K562 (cell line): ENCODE measurements around the gene NECTIN1. TPM values are rescaled to one million over a fixed set of nuclear protein-coding genes. Genes with fewer than 3 reads are reported as not detected.

Experiments used
- ATAC-seq: fragments of 200-7000 bp; cut with Tn5 transposase; 3 replicates; pipeline ENCODE4 v1.9.1; 2020; ENCODE audit warnings: moderate library complexity
- BruUV-seq: library from RNA; stranded (reverse); fragments of 400-500 nt; replicated peaks from 2 replicates; lab custom pipeline; 2021; lab: Mats Ljungman, UMichigan
- CTCF ChIA-PET: fragments of 300-600 bp; formaldehyde crosslinking; extraction: SDS; loops from one replicate; lab custom pipeline; 2021; ENCODE audit warnings: low intra/inter-chr PET ratio; lab: Yijun Ruan, JAX
- POLR2A ChIA-PET: fragments of 300-600, 350-650 bp; sonication (Branson Sonifier 250); formaldehyde crosslinking; extraction: SDS; loops from one replicate; lab custom pipeline; 2021; ENCODE audit warnings: antibody characterized with exemption, inconsistent platforms; lab: Yijun Ruan, JAX
- DNase-seq, 4 experiments: peaks; one replicate each; pipeline versions ENCODE4 v3.0.0 to v3.0.0-alpha.2; 2011 to 2018; ENCODE audit warnings: low spot score in 3 of 4, mixed read lengths in 3 of 4; ENCODE audit errors: extremely low read depth in 1 of 4
- FAIRE-seq: peaks from 2 replicates; lab custom pipeline; 2011; peaks lifted over from hg19 to GRCh38; lab: Jason Lieb, UNC
- H2AFZ ChIP-seq: 2 replicates; pipeline ENCODE4 v1.6.0; 2011; ENCODE audit warnings: low read depth, low read length, control low read depth, inconsistent platforms
- H3K27ac ChIP-seq: fragments of 200-600 bp; 3 replicates; pipeline ENCODE4 v1.8.0; 2011; ENCODE audit warnings: low read depth, mild to moderate bottlenecking, control low read depth, inconsistent platforms, low read length, moderate library complexity, mixed read lengths; ENCODE audit errors: extremely low read depth
- H3K27me3 ChIP-seq, 2 experiments: fragments of 300-600 bp in 1 of 2; 2 replicates in 1 of 2; 3 replicates in 1 of 2; pipeline versions ENCODE4 v1.6.0 to v1.8.0; 2011; ENCODE audit warnings: inconsistent platforms in 2 of 2, low read length in 2 of 2, mild to moderate bottlenecking in 1 of 2, mixed read lengths in 1 of 2, moderate library complexity in 1 of 2; ENCODE audit not compliant: control insufficient read depth in 2 of 2, insufficient read depth in 2 of 2
- H3K36me3 ChIP-seq: fragments of 300-600 bp; 3 replicates; pipeline ENCODE4 v1.8.0; 2011; ENCODE audit warnings: mild to moderate bottlenecking, low read length, inconsistent platforms; ENCODE audit not compliant: control insufficient read depth, insufficient read depth
- H3K4me1 ChIP-seq, 2 experiments: fragments of 200-600 bp in 1 of 2; replicated peaks in 1 of 2; 2 replicates in 1 of 2; 3 replicates in 1 of 2; pipeline versions ENCODE4 v1.5.1 to v1.8.0; 2011; ENCODE audit warnings: inconsistent platforms in 2 of 2, low read length in 2 of 2, mild to moderate bottlenecking in 1 of 2, mixed read lengths in 1 of 2, moderate library complexity in 1 of 2; ENCODE audit not compliant: control insufficient read depth in 2 of 2, insufficient read depth in 2 of 2
- H3K4me2 ChIP-seq: 2 replicates; pipeline ENCODE4 v1.6.1; 2011; ENCODE audit warnings: low read length, control low read depth, inconsistent platforms, mixed read lengths; ENCODE audit not compliant: insufficient read depth
- H3K4me3 ChIP-seq: fragments of 200-600 bp; sonication (generic), shearing (Covaris generic); 2 replicates; pipeline ENCODE4 v1.5.1; 2016; ENCODE audit warnings: control low read depth, inconsistent platforms
- H3K79me2 ChIP-seq: fragments of 200-600 bp; 3 replicates; pipeline ENCODE4 v1.8.0; 2011; ENCODE audit warnings: low read length, inconsistent platforms; ENCODE audit not compliant: control insufficient read depth, insufficient read depth
- H3K9ac ChIP-seq, 2 experiments: 2 replicates each; pipeline versions ENCODE4 v1.6.0 to v1.6.1; 2011; ENCODE audit warnings: low read depth in 2 of 2, low read length in 2 of 2, control low read depth in 1 of 2, inconsistent platforms in 1 of 2, mild to moderate bottlenecking in 1 of 2, mixed read lengths in 1 of 2; ENCODE audit not compliant: insufficient read depth in 1 of 2
- H3K9me1 ChIP-seq: one replicate; pipeline ENCODE4 v1.6.0; 2011; ENCODE audit warnings: inconsistent platforms, mild to moderate bottlenecking, low read length, moderate library complexity; ENCODE audit not compliant: control insufficient read depth, insufficient read depth
- H3K9me3 ChIP-seq: replicated peaks from 2 replicates; pipeline ENCODE4 v1.5.1; 2011; ENCODE audit warnings: low read depth, low read length, inconsistent platforms; ENCODE audit not compliant: control insufficient read depth, insufficient read depth
- H4K20me1 ChIP-seq: replicated peaks from 2 replicates; pipeline ENCODE4 v1.6.1; 2011; ENCODE audit warnings: low read length, inconsistent platforms, mixed read lengths; ENCODE audit not compliant: control insufficient read depth, insufficient read depth
- DNMT1 ChIP-seq: fragments of 450-650 bp; IDR thresholded peaks from 2 replicates; pipeline ENCODE4 v1.6.1; 2016; ENCODE audit warnings: antibody characterized with exemption, mild to moderate bottlenecking
- USF1 ChIP-seq: sonication (generic); formaldehyde crosslinking; IDR thresholded peaks from 2 replicates; pipeline ENCODE4 v1.9.0; 2022; ENCODE audit warnings: mild to moderate bottlenecking, missing genetic modification reagents
- USF2 ChIP-seq: sonication (generic); formaldehyde crosslinking; IDR thresholded peaks from 2 replicates; pipeline ENCODE4 v1.5.0; 2020; ENCODE audit warnings: missing genetic modification reagents
- WGBS: fragments of 100-300 bp; shearing (Covaris generic); methylation state at CpG from one replicate; pipeline ENCODE4 v1.1.6; 2016; ENCODE audit warnings: low coverage, mixed read lengths; ENCODE audit not compliant: insufficient coverage; ENCODE audit errors: missing lambda C conversion rate; 5-methylcytosine and 5-hydroxymethylcytosine counted together
- in situ Hi-C: fragments of 300-500 bp; cut with MboI; formaldehyde crosslinking; loops from 4 replicates; pipeline ENCODE4 v1.15.0; 2018; ENCODE audit warnings: inconsistent platforms, mixed read lengths
- intact Hi-C: fragments of 100-400 bp; cut with micrococcal nuclease; formaldehyde crosslinking; loops from 2 replicates; pipeline ENCODE4 v1.14.2; 2022
- polyA plus RNA-seq, 8 experiments: library from polyadenylated mRNA; depleted of rRNA in 4 of 8; stranded (reverse) in 5 of 8; unstranded in 3 of 8; fragments of >200 nt; fragmentation: Nextera tagmentation in 2 of 8; fragmentation: Illumina TruSeq in 1 of 8; extraction: Ambion mirVana in 2 of 8; extraction: Trizol in 1 of 8; gene quantifications; 2 replicates each; pipeline versions ENCODE4 v1.2.1 to v1.2.3, GENCODE V29; 2011 to 2014; ENCODE audit warnings: inconsistent platforms in 1 of 8, missing spikeins in 1 of 8
- total RNA-seq, 7 experiments: library from RNA; depleted of rRNA in 6 of 7; stranded (reverse); fragments of >200 nt in 6 of 7; fragmentation: Illumina TruSeq in 2 of 7; extraction: Trizol in 2 of 7; gene quantifications; 2 replicates each; pipeline versions ENCODE4 v1.2.1 to v1.2.3, GENCODE V29; 2011 to 2021; ENCODE audit warnings: low replicate concordance in 1 of 7

Gene NECTIN1
- total and polyA plus RNA-seq, 9 of the 15 experiments (the other 6 are each of a cell fraction or from before 2014, with no cell fraction given), result 0.09 to 0.53 (median 0.23) TPM; not detected in 2

- Histone ChIP-seq H4K20me1 (peaks cover 6% of the 10 kb centered on the region; the same call in 1 of the 2 replicates), H3K27me3 (peaks cover 29 to 58% of the 10 kb centered on the region in 2 experiments; a peak in 4 of 5 replicates), H3K36me3 (no peaks in the 10 kb centered on the region), H3K4me1 (peaks cover 0 to 8% of the 10 kb centered on the region in 2 experiments; a peak in 2 of 5 replicates), H3K27ac (no peak overlapping the region), H3K4me2 (no peak overlapping the region), H3K79me2 (no peaks in the 10 kb centered on the region), H2AFZ (no peak overlapping the region), H3K9me3 (no peaks in the 10 kb centered on the region), H3K9me1 (no peaks in the 10 kb centered on the region), H3K9ac (peak overlapping the region in 1 of 2 experiments; percentile 69; a peak in 1 of 4 replicates), H3K4me3 (no peak overlapping the region)
- DNase-seq, result no peak
- 12% methylated on average over 7 of the region's 13 CpGs for WGBS
- ChIA-PET CTCF (interaction anchor here (0.7 kb wide), 1 partner anchor 87 kb away, joined by 3 read pairs; no protein-coding TSS in a partner anchor), POLR2A (interaction anchor here (0.6 to 0.9 kb wide), 2 partner anchors 32 to 33 kb away, joined by 3 to 4 read pairs; no protein-coding TSS in a partner anchor)
- intact Hi-C loops, result no loop called here
- ATAC-seq, result no peak
- FAIRE-seq, result no peak
- in situ Hi-C loops, result no loop called here
- TF ChIP-seq DNMT1 (no peak), USF2 (peak; percentile 58), USF1 (CRISPR knock-in tag) (peak; percentile 52; the same call in 1 of the 2 replicates)
- BruUV-seq, result no TSS peak
These were observed 111.7 kb downstream of the NECTIN1 start for GRCh38 chr11:119617340-119617713.
